ENCODE measurements around the gene XYLT1. TPM values are rescaled to one million over a fixed set of nuclear protein-coding genes. Genes with fewer than 3 reads are reported as not detected.
"Not testable (repeated sequence)": the region's sequence is repeated elsewhere in the genome, so short reads cannot be mapped to it uniquely, and the experiment has no call there.

The XYLT1 gene
- total RNA-seq, 1 donor from 2014 or later: 14.7 TPM

DNA sequence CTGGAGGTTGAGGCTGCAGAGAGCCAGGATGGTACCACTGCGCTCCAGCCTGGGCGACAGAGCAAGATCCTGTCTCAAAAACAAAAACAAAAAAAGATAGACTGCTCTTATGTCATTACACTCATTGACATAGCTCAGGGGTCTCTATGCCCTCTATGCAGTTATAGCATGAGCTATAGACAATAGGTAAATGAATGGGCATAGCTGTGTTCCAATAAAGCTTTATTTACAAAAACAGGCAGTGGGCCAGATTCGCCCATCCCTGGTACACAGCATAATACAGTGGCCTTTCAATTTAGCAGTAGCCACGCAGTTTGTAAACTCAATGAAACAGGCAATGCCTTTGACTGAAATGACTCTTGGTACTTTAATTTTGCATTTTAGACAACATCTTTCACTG is 51.5 kb downstream of the XYLT1 start:
- no peak overlapping the region for H3K4me3 Mint-ChIP-seq
- H3K9me3 Mint-ChIP-seq: peaks cover 5% of the 10 kb centered on the region
- intact Hi-C loops (cut with micrococcal nuclease): loop anchor here (5.0 kb wide), 1 partner anchor 557 kb away; no protein-coding TSS in a partner anchor
- H3K27me3 Mint-ChIP-seq: no peaks in the 10 kb centered on the region
- peaks cover 41% of the 10 kb centered on the region for H3K4me1 Mint-ChIP-seq
- no peak overlapping the region for H3K27ac Mint-ChIP-seq
- DNase-seq: no peak
- peaks cover 18% of the 10 kb centered on the region for H3K36me3 Mint-ChIP-seq (ENCODE audit: low read depth)

DNA sequence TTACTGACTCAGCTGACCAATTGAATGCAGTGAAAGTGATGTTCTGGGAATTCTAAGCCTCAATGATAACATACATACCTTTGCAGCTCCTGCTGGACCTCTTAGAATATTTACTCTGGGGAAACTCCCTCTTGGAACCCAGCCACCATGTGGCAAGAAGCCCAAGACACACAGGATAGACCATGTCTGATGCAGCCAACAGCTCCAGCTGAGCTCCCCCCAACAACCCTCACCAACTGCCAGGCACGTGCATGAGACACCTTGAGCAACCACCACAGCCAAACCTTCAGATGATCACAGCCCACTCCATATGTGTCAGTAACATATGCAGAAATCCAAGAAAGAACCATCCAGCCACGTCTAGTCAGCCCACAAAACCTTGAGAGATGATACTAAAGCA is 53.0 kb downstream of the XYLT1 start:
- intact Hi-C loops (cut with micrococcal nuclease): loop anchor here (1.0 to 5.0 kb wide), 5 partner anchors 22 to 555 kb away; no protein-coding TSS in a partner anchor
- peak overlapping the region; percentile 90 for H3K27ac Mint-ChIP-seq
- H3K36me3 Mint-ChIP-seq (ENCODE audit: low read depth): peaks cover 15% of the 10 kb centered on the region
- H3K4me1 Mint-ChIP-seq: peaks cover 47% of the 10 kb centered on the region
- no peaks in the 10 kb centered on the region for H3K27me3 Mint-ChIP-seq
- DNase-seq: no peak
- peak overlapping the region; percentile 31 for H3K4me3 Mint-ChIP-seq
- peaks cover 5% of the 10 kb centered on the region for H3K9me3 Mint-ChIP-seq

DNA sequence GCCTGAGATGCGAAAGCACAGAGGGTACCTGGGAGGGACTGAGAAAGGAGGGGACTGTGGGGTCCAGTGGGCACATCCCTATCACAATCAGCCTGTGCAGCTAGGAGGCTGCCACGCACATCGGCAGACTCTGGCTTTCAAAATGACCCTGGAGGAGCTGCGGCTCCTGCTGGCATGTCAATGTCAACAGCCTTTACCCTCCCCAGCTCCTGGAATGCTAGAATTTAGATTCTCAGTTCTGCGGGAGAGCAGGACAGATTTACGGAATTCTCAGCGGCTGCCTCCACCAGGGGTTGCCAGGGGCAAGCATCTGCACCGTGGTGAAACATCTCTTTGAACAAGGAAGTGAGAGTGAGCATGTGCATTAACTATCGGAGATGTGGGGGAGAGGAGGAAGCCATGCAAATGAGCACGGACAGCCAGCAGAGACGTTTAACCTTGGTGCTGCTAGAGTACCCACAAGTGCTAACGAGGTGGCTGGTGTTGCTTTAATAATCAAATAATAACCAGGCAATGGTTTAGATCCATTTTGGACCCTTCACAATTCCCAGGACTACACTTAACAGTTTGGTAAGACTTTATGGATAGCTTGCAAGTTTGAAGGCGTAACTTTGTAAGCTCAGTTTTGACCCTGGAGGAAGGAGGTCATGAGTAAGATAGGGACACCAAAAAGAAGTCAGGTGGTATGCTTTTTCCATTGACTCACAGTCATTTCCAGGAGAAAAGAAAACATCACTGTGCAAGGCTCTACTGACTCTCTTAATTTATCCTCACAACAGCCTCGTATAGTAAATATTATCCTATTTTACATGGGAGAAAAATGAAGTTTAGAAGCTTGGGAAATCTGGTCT is 54.1 kb downstream of the XYLT1 start:
- DNase-seq: peak; percentile 85
- Mint-ChIP-seq H3K27me3 (no peaks in the 10 kb centered on the region), H3K4me1 (peaks cover 52% of the 10 kb centered on the region), H3K9me3 (peaks cover 9% of the 10 kb centered on the region), H3K36me3 (ENCODE audit: low read depth) (peaks cover 22% of the 10 kb centered on the region), H3K27ac (peak overlapping the region; percentile 90), H3K4me3 (peak overlapping the region; percentile 83)
- intact Hi-C loops (cut with micrococcal nuclease): loop anchor here (1.0 to 5.0 kb wide), 6 partner anchors 23 to 554 kb away; no protein-coding TSS in a partner anchor

DNA sequence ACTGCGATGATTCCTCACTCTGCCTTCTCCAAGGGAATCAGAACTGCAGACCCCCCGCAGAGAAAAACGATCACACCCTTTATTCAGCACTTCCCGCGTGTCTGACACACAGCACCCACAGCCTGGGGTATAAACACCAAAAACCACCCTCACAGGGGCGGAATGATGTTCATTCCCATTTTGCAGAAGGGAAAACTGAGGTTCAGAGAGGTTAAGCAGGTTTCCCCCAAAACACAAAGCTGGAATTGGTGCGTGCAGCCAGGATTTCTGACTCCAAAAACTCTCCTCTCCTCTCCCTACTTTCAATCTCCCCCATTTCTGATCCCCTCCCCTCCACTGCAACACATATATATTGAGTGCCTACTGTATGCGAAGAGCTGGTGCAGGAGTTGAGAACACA is 55.8 kb downstream of the XYLT1 start:
- Mint-ChIP-seq H3K9me3 (peaks cover 9% of the 10 kb centered on the region), H3K27me3 (no peaks in the 10 kb centered on the region), H3K4me1 (peaks cover 52% of the 10 kb centered on the region), H3K36me3 (ENCODE audit: low read depth) (peaks cover 24% of the 10 kb centered on the region), H3K27ac (peak overlapping the region; percentile 90), H3K4me3 (peak overlapping the region; percentile 69)
- no peak for DNase-seq
- intact Hi-C loops (cut with micrococcal nuclease): loop anchor here (5.0 kb wide), 1 partner anchor 553 kb away; no protein-coding TSS in a partner anchor

DNA sequence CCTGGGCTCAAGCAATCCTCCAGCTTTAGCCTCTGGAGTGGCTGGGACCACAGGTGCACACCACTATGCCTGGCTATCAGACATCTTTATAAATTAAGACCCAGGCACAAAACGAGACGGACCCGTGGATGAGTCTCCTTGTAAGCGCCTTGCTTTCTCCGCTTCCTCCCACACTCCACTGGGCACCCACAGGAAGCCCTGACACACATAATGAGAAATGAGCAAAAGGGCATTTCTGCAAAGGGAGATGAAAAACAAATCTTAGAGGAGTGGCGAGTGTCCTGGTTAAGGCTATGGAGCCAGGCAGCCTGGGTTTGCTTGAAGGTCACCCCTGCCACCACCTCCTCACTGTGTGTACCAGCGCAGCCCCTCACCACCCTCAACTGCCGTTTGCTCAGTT is 56.3 kb downstream of the XYLT1 start:
- Mint-ChIP-seq H3K9me3 (peaks cover 9% of the 10 kb centered on the region), H3K4me1 (peaks cover 52% of the 10 kb centered on the region), H3K36me3 (ENCODE audit: low read depth) (peaks cover 24% of the 10 kb centered on the region), H3K4me3 (peak overlapping the region; percentile 69), H3K27me3 (no peaks in the 10 kb centered on the region), H3K27ac (peak overlapping the region; percentile 90)
- intact Hi-C loops (cut with micrococcal nuclease): no loop called here
- peak; percentile 65 for DNase-seq

DNA sequence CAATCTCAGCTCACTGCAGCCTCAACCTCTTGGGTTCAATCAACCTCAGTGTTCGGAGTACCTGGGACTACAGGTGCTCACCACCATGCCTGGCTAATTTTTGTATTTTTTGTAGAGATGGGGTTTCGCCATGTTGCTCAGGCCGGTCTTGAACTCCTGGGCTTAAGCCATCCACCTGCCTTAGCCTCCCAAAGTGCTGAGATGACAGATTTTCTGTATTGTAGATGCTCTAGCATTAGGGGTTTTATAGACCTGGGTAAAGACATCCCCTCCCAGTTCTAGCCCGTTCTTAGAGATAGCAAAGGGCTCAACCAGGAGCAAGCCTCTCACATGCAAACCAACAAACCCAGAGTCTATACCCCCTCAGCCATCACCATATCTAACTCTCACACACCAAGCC is 57.3 kb downstream of the XYLT1 start:
- H3K27me3 Mint-ChIP-seq: no peaks in the 10 kb centered on the region
- H3K27ac Mint-ChIP-seq: no peak overlapping the region
- intact Hi-C loops (cut with micrococcal nuclease): no loop called here
- peaks cover 24% of the 10 kb centered on the region for H3K36me3 Mint-ChIP-seq (ENCODE audit: low read depth)
- H3K4me1 Mint-ChIP-seq: peaks cover 52% of the 10 kb centered on the region
- H3K4me3 Mint-ChIP-seq: no peak overlapping the region
- no peak for DNase-seq
- peaks cover 9% of the 10 kb centered on the region for H3K9me3 Mint-ChIP-seq

DNA sequence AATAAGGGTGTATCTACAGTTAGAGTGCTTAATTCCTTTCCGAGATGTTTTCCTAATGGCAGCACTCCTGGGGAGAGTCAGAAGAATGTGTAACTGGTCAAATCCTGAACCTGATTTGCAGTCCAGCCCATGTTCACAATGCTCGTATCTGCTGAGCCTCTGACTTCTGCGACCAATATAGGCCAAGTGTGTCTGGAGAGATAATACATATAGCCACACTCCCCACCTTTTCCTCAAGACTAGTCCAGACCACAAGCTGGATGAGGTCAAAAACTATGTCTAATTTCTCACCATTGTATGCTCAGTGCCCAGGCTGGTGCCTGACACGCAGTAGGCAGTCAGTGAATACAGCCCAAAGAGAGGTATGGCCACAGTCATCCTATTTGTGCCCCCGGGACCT is 58.0 kb downstream of the XYLT1 start:
- peaks cover 49% of the 10 kb centered on the region for H3K4me1 Mint-ChIP-seq
- no peaks in the 10 kb centered on the region for H3K27me3 Mint-ChIP-seq
- DNase-seq: no peak
- H3K27ac Mint-ChIP-seq: peak overlapping the region; percentile 23
- peaks cover 6% of the 10 kb centered on the region for H3K9me3 Mint-ChIP-seq
- intact Hi-C loops (cut with micrococcal nuclease): no loop called here
- no peak overlapping the region for H3K4me3 Mint-ChIP-seq
- H3K36me3 Mint-ChIP-seq (ENCODE audit: low read depth): peaks cover 23% of the 10 kb centered on the region

DNA sequence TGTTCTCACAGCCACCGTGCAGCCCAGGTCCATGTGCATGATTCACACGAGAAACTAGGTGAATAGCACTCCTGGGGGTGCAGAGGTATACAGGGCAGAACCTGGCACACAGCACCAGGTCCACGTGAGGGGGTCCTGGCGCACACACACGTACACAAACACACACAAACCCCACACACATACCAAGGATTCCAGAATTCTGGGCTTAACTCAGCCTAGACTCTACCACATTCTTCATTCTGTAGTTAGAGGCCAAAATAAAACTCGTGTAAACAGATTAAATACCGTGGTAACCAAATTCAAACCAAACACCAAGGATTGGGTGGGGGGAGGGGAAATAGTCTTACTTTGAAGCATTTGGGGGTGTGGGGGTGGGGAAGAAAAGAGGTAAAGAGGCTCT is 58.5 kb downstream of the XYLT1 start:
- no peak for DNase-seq
- H3K36me3 Mint-ChIP-seq (ENCODE audit: low read depth): peaks cover 22% of the 10 kb centered on the region
- no peaks in the 10 kb centered on the region for H3K27me3 Mint-ChIP-seq
- H3K4me3 Mint-ChIP-seq: no peak overlapping the region
- peaks cover 44% of the 10 kb centered on the region for H3K4me1 Mint-ChIP-seq
- intact Hi-C loops (cut with micrococcal nuclease): no loop called here
- H3K9me3 Mint-ChIP-seq: peaks cover 4% of the 10 kb centered on the region
- no peak overlapping the region for H3K27ac Mint-ChIP-seq

DNA sequence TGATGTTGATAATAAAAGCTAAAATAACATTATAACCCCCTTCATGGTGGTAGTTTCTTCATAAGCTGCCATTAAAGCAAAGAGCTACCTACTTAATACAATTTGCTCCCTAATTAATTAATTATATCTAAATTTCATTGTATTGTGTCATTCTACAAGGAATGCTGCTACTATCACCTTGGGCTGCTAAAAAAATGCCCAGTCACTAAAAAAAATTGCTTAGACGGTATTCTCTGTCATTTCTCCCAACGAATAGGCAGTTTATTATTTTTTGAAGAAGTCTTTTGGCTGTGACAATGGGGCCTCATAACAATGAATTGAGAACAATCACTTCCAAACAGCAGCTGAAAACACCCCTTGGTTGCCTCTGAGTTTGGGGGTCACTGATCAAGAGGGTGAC is 59.5 kb downstream of the XYLT1 start:
- Mint-ChIP-seq H3K9me3 (peaks cover 4% of the 10 kb centered on the region), H3K36me3 (ENCODE audit: low read depth) (peaks cover 22% of the 10 kb centered on the region), H3K4me1 (peaks cover 36% of the 10 kb centered on the region), H3K27me3 (no peaks in the 10 kb centered on the region), H3K4me3 (no peak overlapping the region), H3K27ac (no peak overlapping the region)
- DNase-seq: no peak
- intact Hi-C loops (cut with micrococcal nuclease): no loop called here

DNA sequence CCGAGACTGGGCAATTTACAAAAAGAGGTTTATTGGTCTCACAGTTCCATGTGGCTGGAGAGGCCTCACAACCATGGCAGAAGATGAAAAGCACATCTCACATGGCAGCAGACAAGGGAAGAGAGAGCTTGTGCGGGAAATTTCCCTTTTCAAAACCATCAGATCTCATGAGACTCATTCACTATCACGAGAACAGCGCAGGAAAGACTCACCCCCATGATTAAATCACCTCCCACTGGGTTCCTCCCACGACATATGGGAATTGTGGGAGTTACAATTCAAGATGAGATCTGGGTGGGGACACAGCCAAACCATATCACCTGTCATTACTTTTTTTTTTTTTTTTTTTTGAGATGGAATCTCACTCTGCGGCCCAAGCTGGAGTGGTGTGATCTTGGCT is 60.4 kb downstream of the XYLT1 start:
- H3K4me3 Mint-ChIP-seq; H3K27me3 Mint-ChIP-seq; intact Hi-C loops (cut with micrococcal nuclease); DNase-seq; H3K9me3 Mint-ChIP-seq: not testable (repeated sequence)
- H3K36me3 Mint-ChIP-seq (ENCODE audit: low read depth): peaks cover 22% of the 10 kb centered on the region
- H3K4me1 Mint-ChIP-seq: peaks cover 31% of the 10 kb centered on the region
- H3K27ac Mint-ChIP-seq: peak overlapping the region; percentile 64

DNA sequence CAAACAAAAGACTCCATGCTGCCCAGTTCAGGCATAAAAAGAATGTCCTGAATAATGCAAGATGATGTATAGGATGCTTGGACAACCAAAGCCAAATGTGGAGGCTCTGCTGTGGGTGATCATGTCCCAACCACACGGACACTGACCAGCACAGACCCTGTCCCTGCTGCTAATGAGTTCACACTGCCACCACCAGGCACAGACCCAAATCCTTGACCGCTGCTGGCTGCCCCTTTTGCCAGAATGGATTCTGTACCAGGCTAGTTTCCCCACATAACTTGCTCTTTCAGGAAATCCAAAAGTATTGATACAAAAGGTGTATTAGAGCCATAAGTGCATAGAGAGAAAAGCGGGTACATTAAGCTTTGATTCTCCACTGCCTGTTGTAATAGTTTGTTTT is 60.9 kb downstream of the XYLT1 start:
- intact Hi-C loops (cut with micrococcal nuclease): no loop called here
- Mint-ChIP-seq H3K27ac (peak overlapping the region; percentile 64), H3K9me3 (peaks cover 4% of the 10 kb centered on the region), H3K36me3 (ENCODE audit: low read depth) (peaks cover 22% of the 10 kb centered on the region), H3K27me3 (no peaks in the 10 kb centered on the region), H3K4me3 (no peak overlapping the region), H3K4me1 (peaks cover 28% of the 10 kb centered on the region)
- DNase-seq: no peak

DNA sequence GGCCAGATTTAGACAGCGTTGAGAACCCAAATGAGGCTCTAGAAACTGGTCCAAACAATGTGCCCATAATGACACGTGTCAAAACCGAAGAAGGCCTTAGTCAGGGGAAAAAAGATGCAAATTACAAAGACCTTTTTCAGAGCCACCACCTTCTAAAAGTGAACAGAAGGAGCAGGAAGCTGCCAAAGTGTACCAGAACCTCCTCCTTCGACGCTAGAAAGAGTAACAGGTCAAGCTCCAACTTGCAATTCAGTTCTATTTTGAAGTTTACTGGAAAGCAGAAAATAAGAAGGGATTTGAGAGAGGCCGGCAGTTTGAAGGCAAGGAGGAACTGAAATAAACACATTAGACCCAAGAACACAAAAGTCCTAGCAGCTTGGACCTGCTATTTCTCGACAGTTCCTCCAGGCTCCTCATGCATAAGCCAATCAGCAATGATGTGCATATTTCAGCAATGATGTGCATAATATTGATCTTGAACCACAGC is 61.8 kb downstream of the XYLT1 start:
- peaks cover 21% of the 10 kb centered on the region for H3K36me3 Mint-ChIP-seq (ENCODE audit: low read depth)
- no peaks in the 10 kb centered on the region for H3K27me3 Mint-ChIP-seq
- peaks cover 19% of the 10 kb centered on the region for H3K4me1 Mint-ChIP-seq
- H3K9me3 Mint-ChIP-seq: peaks cover 4% of the 10 kb centered on the region
- no peak overlapping the region for H3K27ac Mint-ChIP-seq
- DNase-seq: no peak
- H3K4me3 Mint-ChIP-seq: no peak overlapping the region
- intact Hi-C loops (cut with micrococcal nuclease): no loop called here

DNA sequence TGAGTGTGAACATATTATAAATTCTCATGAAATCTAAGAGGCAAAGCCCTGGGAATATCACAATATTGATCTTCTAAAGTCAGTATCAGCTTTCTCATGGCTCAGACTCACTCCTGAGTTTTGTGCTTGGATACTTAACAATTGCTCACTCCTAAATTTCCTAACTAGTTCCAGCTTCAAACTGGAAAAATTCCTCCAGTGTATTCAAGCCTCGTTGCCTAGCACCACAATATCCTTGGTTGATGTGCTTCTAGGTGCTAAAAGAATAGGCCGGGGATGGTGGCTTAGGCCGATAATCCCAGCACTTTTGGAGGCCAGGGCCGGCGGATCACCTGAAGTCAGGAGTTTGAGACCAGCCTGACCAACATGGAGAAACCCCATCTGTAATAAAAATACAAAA is 62.5 kb downstream of the XYLT1 start:
- H3K27ac Mint-ChIP-seq: no peak overlapping the region
- no peak overlapping the region for H3K4me3 Mint-ChIP-seq
- peaks cover 19% of the 10 kb centered on the region for H3K4me1 Mint-ChIP-seq
- no peaks in the 10 kb centered on the region for H3K27me3 Mint-ChIP-seq
- intact Hi-C loops (cut with micrococcal nuclease): no loop called here
- H3K9me3 Mint-ChIP-seq: peaks cover 4% of the 10 kb centered on the region
- H3K36me3 Mint-ChIP-seq (ENCODE audit: low read depth): peaks cover 25% of the 10 kb centered on the region
- no peak for DNase-seq

DNA sequence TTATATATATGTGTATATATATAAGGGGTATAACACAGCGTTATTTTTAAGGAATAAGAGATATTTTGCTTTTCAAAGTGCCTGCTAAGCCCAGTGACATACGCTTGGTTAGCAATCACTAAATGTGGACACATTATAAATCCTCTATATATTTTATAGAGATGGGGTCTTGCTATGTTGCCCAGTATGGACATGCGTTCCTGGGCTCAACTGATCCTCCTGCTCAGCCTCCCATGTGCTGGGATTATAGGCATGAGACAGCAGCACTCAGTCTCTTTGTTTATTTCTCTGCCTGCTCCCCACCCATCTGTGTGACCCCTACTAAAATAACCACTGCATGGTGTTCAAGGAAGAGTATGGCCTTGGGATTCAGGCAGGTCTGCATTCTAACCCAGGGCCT is 63.4 kb downstream of the XYLT1 start:
- Mint-ChIP-seq H3K9me3 (peaks cover 4% of the 10 kb centered on the region), H3K4me3 (no peak overlapping the region), H3K27me3 (no peaks in the 10 kb centered on the region), H3K36me3 (ENCODE audit: low read depth) (peaks cover 24% of the 10 kb centered on the region), H3K27ac (no peak overlapping the region), H3K4me1 (peaks cover 20% of the 10 kb centered on the region)
- DNase-seq: no peak
- intact Hi-C loops (cut with micrococcal nuclease): no loop called here
